ENCODE data around the gene RIN3.

DNA sequence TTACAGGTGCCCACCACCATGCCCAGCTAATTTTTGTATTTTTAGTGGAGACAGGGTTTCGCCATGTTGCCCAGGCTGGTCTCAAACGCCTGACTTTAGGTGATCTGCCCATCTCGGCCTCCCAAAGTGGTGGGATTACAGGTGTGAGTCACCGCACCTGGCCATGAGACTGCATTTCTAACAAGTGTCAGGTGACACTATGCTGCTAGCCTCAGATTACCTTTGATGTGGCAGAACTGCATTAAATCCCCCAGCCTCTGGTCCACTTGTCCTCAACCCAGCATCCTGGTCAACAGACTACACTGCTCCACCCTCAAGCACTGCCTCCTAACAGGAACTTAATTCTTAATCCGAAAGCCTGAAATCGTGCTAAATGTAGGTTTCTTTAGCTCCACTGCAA lies 221.8 kb downstream of the RIN3 start:
- TF ChIP-seq, protein P1, sequence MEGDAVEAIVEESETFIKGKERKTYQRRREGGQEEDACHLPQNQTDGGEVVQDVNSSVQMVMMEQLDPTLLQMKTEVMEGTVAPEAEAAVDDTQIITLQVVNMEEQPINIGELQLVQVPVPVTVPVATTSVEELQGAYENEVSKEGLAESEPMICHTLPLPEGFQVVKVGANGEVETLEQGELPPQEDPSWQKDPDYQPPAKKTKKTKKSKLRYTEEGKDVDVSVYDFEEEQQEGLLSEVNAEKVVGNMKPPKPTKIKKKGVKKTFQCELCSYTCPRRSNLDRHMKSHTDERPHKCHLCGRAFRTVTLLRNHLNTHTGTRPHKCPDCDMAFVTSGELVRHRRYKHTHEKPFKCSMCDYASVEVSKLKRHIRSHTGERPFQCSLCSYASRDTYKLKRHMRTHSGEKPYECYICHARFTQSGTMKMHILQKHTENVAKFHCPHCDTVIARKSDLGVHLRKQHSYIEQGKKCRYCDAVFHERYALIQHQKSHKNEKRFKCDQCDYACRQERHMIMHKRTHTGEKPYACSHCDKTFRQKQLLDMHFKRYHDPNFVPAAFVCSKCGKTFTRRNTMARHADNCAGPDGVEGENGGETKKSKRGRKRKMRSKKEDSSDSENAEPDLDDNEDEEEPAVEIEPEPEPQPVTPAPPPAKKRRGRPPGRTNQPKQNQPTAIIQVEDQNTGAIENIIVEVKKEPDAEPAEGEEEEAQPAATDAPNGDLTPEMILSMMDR (IDR thresholded peaks at IDR 0.05) = no peak
- TF ChIP-seq POLR2A (IDR thresholded peaks at IDR 0.05) = no peak

Measured in adrenal gland (tissue), 5 donors.